ENCODE measurements around the gene FXR2. TPM values are rescaled to one million over a fixed set of nuclear protein-coding genes. Genes with fewer than 3 reads are reported as not detected.

Gene FXR2
- total RNA-seq, 1 experiment from 2014 or later: 35.1 TPM

- H3K36me3 Mint-ChIP-seq: peaks cover 55% of the 10 kb centered on the region
- TF ChIP-seq CDX4 (CRISPR knock-in tag; IDR thresholded peaks at IDR 0.05; ENCODE audit: borderline replicate concordance): no peak
- TF ChIP-seq ZNF416 (CRISPR knock-in tag; IDR thresholded peaks at IDR 0.05): no peak
- TF ChIP-seq ZBTB21 (CRISPR knock-in tag; IDR thresholded peaks at IDR 0.05; ENCODE audit: borderline replicate concordance): no peak
- TF ChIP-seq NFYB (CRISPR knock-in tag; conservative IDR thresholded peaks at IDR 0.05; ENCODE audit: low read depth): no peak
- TF ChIP-seq MLX (CRISPR knock-in tag; IDR thresholded peaks at IDR 0.05): no peak
- no peak for TF ChIP-seq NFE2L1 (CRISPR knock-in tag; IDR thresholded peaks at IDR 0.05)
- TF ChIP-seq CBFB (CRISPR knock-in tag; IDR thresholded peaks at IDR 0.05; ENCODE audit: low read depth): no peak
- no peak for TF ChIP-seq IRF2 (CRISPR knock-in tag; IDR thresholded peaks at IDR 0.05; ENCODE audit: borderline replicate concordance, low read depth)
- TF ChIP-seq ATF6 (CRISPR knock-in tag; IDR thresholded peaks at IDR 0.05): no peak
- no peak for TF ChIP-seq OVOL2 (CRISPR knock-in tag; IDR thresholded peaks at IDR 0.05; ENCODE audit: borderline replicate concordance)
- no peaks in the 10 kb centered on the region for H3K9me3 Mint-ChIP-seq
- H3K27ac Mint-ChIP-seq: no peak overlapping the region
- peaks cover 26% of the 10 kb centered on the region for H3K4me1 Mint-ChIP-seq
- no peak overlapping the region for H3K4me3 Mint-ChIP-seq
- H3K27me3 Mint-ChIP-seq (ENCODE audit: low read depth): no peaks in the 10 kb centered on the region
- ChIA-PET CTCF (interaction anchor here (1.2 to 1.4 kb wide), 2 partner anchors 22 to 80 kb away, joined by 3 to 4 read pairs; partner anchors contain the start of gene FXR2), POLR2A (interaction anchor here (4.6 kb wide), 1 partner anchor 95 kb away, joined by 41 read pairs; the partner anchor contains the start of genes TP53 and WRAP53)
- DNase-seq (ENCODE audit: low spot score) (no peak), ATAC-seq (no peak)
Observed at GRCh38 chr17:7592422-7593021, 22.2 kb downstream of the FXR2 start.

GRCh38 chr17:7591596-7591995 lies 23.1 kb downstream of the FXR2 start:
- no peak for DNase-seq (ENCODE audit: low spot score)
- Mint-ChIP-seq H3K4me1 (peaks cover 30% of the 10 kb centered on the region), H3K27ac (peak overlapping the region; percentile 97), H3K9me3 (no peaks in the 10 kb centered on the region), H3K36me3 (peaks cover 54% of the 10 kb centered on the region), H3K27me3 (ENCODE audit: low read depth) (no peaks in the 10 kb centered on the region), H3K4me3 (no peak overlapping the region; the same call in 1 of the 2 replicates)
- ChIA-PET POLR2A (interaction anchor here (4.6 kb wide), 1 partner anchor 96 kb away, joined by 41 read pairs; the partner anchor contains the start of genes TP53 and WRAP53), CTCF (no interaction called here)
- ATAC-seq: no peak
- no peak for TF ChIP-seq RORB (CRISPR knock-in tag; IDR thresholded peaks at IDR 0.05)
- TF ChIP-seq MLX (CRISPR knock-in tag; IDR thresholded peaks at IDR 0.05): no peak
- no peak for TF ChIP-seq CDX4 (CRISPR knock-in tag; IDR thresholded peaks at IDR 0.05; ENCODE audit: borderline replicate concordance)
- TF ChIP-seq GTF2I (CRISPR knock-in tag; conservative IDR thresholded peaks at IDR 0.05): no peak
- no peak for TF ChIP-seq ZNF232 (CRISPR knock-in tag; IDR thresholded peaks at IDR 0.05)
- TF ChIP-seq RELA (CRISPR knock-in tag; IDR thresholded peaks at IDR 0.05; ENCODE audit: borderline replicate concordance): no peak
- no peak for TF ChIP-seq PRDM15 (CRISPR knock-in tag; IDR thresholded peaks at IDR 0.05)
- TF ChIP-seq SP1 (CRISPR knock-in tag; conservative IDR thresholded peaks at IDR 0.05): no peak
- TF ChIP-seq HMGXB4 (CRISPR knock-in tag; IDR thresholded peaks at IDR 0.05): no peak
- no peak for TF ChIP-seq ZNF512 (CRISPR knock-in tag; IDR thresholded peaks at IDR 0.05; ENCODE audit: borderline replicate concordance)
- TF ChIP-seq E2F4 (CRISPR knock-in tag; IDR thresholded peaks at IDR 0.05; ENCODE audit: borderline replicate concordance, low read depth): no peak
